HEK293T (cell line): ENCODE results near the gene C21orf58.

ENCODE experiments used
- CTCF ChIA-PET: fragments of 350-600 bp; formaldehyde crosslinking; extraction: SDS; loops from one replicate; lab custom pipeline; 2021; ENCODE audit warnings: antibody characterized with exemption, inconsistent platforms; lab: Yijun Ruan, JAX
- POLR2A ChIA-PET: fragments of 350-600 bp; formaldehyde crosslinking; extraction: SDS; loops from one replicate; lab custom pipeline; 2020; ENCODE audit warnings: antibody characterized with exemption, inconsistent platforms; lab: Yijun Ruan, JAX
- DNase-seq: peaks from one replicate; pipeline ENCODE4 v3.0.0; 2012; ENCODE audit warnings: mixed read lengths; ENCODE audit errors: extremely low spot score
- ARNT ChIP-seq: fragments of 450-650 bp; IDR thresholded peaks from 2 replicates; pipeline ENCODE4 v1.6.1; 2017; ENCODE audit warnings: mild to moderate bottlenecking
- BHLHE40 ChIP-seq: fragments of 450-650 bp; IDR thresholded peaks from 2 replicates; pipeline ENCODE4 v1.6.1; 2016; ENCODE audit warnings: mild to moderate bottlenecking, moderate library complexity, borderline replicate concordance
- CTBP1 ChIP-seq: fragments of 450-650 bp; IDR thresholded peaks from 2 replicates; pipeline ENCODE4 v1.6.1; 2016; ENCODE audit warnings: borderline replicate concordance
- ELF4 ChIP-seq: fragments of 450-650 bp; IDR thresholded peaks from 2 replicates; pipeline ENCODE4 v1.6.1; 2017; ENCODE audit warnings: antibody characterized with exemption
- FOXA1 ChIP-seq: fragments of 450-650 bp; IDR thresholded peaks from 2 replicates; pipeline ENCODE4 v1.6.1; 2016; ENCODE audit warnings: mild to moderate bottlenecking
- FOXK2 ChIP-seq: fragments of 450-650 bp; IDR thresholded peaks from 2 replicates; pipeline ENCODE4 v1.6.1; 2016; ENCODE audit warnings: mild to moderate bottlenecking
- FOXM1 ChIP-seq: fragments of 450-650 bp; IDR thresholded peaks from 2 replicates; pipeline ENCODE4 v1.6.1; 2017; ENCODE audit warnings: mild to moderate bottlenecking, borderline replicate concordance
- HDGF ChIP-seq: fragments of 450-650 bp; IDR thresholded peaks from 2 replicates; pipeline ENCODE4 v1.6.1; 2017; ENCODE audit warnings: antibody characterized with exemption, borderline replicate concordance
- L3MBTL2 ChIP-seq: fragments of 450-650 bp; conservative IDR thresholded peaks from 2 replicates; pipeline ENCODE4 v1.6.1; 2016; ENCODE audit warnings: mild to moderate bottlenecking
- LEF1 ChIP-seq: fragments of 450-650 bp; IDR thresholded peaks from 2 replicates; pipeline ENCODE4 v1.6.1; 2017; ENCODE audit warnings: mild to moderate bottlenecking, borderline replicate concordance
- NFRKB ChIP-seq: fragments of 450-650 bp; IDR thresholded peaks from 2 replicates; pipeline ENCODE4 v1.6.1; 2016; ENCODE audit warnings: mild to moderate bottlenecking, moderate library complexity
- SP1 ChIP-seq: fragments of 450-650 bp; IDR thresholded peaks from 2 replicates; pipeline ENCODE4 v1.6.1; 2017
- SUZ12 ChIP-seq: fragments of 450-650 bp; IDR thresholded peaks from 2 replicates; pipeline ENCODE4 v1.6.1; 2016; ENCODE audit warnings: mild to moderate bottlenecking
- TARDBP ChIP-seq: fragments of 450-650 bp; IDR thresholded peaks from 2 replicates; pipeline ENCODE4 v1.6.1; 2016
- ZNF384 ChIP-seq: fragments of 450-650 bp; IDR thresholded peaks from 2 replicates; pipeline ENCODE4 v1.6.1; 2016
- TF ChIP-seq, protein P1 (sequence below): fragments of 450-650 bp; IDR thresholded peaks from 2 replicates; pipeline ENCODE4 v1.6.1; 2016

The C21orf58 gene

DNA sequence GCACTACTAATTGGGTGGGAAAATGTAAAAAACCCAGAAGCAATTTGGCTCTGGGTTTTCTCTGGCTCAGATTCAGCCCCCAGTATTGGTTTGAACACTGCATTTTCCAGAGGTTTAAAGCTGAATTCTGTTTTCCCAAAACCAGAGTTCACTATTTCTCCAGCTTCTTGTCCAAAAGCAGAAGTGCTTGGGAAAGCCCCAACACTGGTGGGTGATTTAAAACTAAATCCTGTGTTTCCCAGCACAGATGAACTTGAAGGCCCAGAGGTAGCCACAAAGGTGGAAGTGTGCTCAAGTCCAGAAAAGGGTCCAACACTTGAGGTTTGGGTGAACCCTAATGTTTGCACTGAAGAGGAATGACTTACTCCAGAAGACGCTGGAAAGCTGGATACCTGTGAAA lies 38.9 kb downstream of the C21orf58 start:
- ChIA-PET POLR2A (interaction anchor here (1.6 to 2.9 kb wide), 2 partner anchors 38 to 40 kb away, joined by 9 read pairs; partner anchors contain the start of gene C21orf58), CTCF (no interaction called here)
- no peak for DNase-seq
- TF ChIP-seq NFRKB (no peak), CTBP1 (no peak), ZNF384 (no peak), HDGF (no peak), LEF1 (no peak), FOXA1 (no peak)

DNA sequence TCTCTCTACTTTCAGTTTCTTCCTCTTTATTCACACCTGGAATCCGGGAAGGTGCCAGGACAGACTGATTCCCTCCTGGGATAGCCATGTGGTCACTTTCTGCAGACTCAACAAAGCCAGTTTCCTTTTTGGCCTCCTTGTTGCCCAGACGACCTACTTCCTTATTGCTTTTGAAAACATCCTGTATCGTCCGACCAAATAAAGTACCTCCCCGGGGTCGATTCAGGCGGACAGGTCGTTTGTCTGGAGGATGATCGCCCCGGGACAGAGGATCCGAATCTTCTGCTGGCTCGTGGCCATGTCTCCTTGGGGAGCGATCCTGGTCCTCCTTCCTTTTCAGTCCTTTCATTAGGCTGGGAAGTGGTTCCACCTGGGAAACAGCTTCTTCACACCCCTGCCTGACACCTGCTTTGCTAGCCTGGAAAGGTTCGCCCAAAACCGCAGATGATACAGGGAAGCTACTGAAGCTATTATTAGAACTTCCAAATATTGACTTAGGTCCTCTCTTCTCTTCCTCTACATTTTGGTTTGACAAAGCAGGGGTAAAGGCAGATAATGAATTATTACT lies 39.5 kb downstream of the C21orf58 start:
- no peak for DNase-seq
- ChIA-PET CTCF (no interaction called here), POLR2A (interaction anchor here (1.2 to 2.9 kb wide), 2 partner anchors 39 to 40 kb away, joined by 3 to 9 read pairs; partner anchors contain the start of gene C21orf58)
- TF ChIP-seq TARDBP = no peak
- no peak for TF ChIP-seq ZNF384
- TF ChIP-seq FOXM1 = no peak
- no peak for TF ChIP-seq SP1
- no peak for TF ChIP-seq FOXA1
- TF ChIP-seq ARNT = no peak
- TF ChIP-seq, protein P1, sequence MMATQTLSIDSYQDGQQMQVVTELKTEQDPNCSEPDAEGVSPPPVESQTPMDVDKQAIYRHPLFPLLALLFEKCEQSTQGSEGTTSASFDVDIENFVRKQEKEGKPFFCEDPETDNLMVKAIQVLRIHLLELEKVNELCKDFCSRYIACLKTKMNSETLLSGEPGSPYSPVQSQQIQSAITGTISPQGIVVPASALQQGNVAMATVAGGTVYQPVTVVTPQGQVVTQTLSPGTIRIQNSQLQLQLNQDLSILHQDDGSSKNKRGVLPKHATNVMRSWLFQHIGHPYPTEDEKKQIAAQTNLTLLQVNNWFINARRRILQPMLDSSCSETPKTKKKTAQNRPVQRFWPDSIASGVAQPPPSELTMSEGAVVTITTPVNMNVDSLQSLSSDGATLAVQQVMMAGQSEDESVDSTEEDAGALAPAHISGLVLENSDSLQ = no peak
- no peak for TF ChIP-seq SUZ12
- TF ChIP-seq LEF1 = no peak
- TF ChIP-seq FOXK2 = no peak
- no peak for TF ChIP-seq HDGF
- no peak for TF ChIP-seq NFRKB

DNA sequence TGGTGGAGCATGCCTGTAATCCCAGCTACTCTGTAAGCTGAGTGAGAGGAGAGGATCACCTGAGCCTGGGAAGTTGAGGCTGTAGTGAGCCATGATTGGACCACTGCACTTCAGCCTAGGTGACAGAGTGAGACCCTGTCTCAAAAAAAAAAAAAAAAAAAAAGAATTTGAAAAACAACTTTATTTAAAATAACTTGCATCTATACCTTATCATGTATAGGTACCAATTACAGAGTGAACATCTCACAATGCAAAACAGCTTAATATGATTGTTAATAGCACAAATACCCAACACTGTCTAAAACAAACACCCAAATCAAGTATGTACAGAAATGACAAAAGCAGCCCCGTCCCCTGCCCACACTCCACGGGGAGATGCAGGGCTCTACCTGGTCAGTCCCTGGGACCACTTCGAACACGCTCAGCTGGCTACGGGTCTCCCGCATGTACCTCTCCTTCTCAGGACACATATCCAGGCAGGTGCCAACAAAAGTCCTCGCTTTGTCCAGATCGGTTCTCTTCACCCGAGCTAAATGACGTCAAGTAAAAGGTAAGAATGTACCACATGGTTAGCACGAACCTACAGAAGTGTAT lies 48.8 kb downstream of the C21orf58 start:
- CTCF ChIA-PET = no interaction called here
- DNase-seq = no peak
- POLR2A ChIA-PET = interaction anchor here (1.1 kb wide), 1 partner anchor 11 kb away, joined by 3 read pairs; the partner anchor contains the start of genes MCM3AP and YBEY
- TF ChIP-seq HDGF (no peak), NFRKB (no peak), SP1 (no peak), SUZ12 (no peak), ZNF384 (peak; percentile 48; the same call in 1 of the 2 replicates), L3MBTL2 (no peak), FOXK2 (no peak), FOXM1 (no peak)
- TF ChIP-seq, protein P1 = no peak

DNA sequence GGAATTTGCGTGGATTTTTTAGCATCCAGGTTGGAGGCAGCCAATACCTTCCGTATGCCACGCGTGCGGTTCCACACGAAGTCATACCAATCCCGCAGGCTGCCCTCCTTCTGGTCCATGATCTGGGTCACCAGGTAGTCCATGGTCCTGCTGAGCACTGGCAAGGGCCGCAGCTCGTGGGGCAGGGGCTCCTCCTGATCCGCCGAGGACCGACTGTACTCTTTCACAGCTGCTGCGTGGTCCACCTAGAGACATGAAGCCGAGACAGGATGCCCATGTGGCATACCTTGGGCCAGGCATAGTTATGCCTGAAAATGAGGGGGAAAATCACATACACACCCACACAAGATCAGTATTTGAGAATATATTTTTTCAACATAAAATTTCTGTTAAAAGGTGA lies 50.3 kb downstream of the C21orf58 start:
- CTCF ChIA-PET = no interaction called here
- POLR2A ChIA-PET = no interaction called here

DNA sequence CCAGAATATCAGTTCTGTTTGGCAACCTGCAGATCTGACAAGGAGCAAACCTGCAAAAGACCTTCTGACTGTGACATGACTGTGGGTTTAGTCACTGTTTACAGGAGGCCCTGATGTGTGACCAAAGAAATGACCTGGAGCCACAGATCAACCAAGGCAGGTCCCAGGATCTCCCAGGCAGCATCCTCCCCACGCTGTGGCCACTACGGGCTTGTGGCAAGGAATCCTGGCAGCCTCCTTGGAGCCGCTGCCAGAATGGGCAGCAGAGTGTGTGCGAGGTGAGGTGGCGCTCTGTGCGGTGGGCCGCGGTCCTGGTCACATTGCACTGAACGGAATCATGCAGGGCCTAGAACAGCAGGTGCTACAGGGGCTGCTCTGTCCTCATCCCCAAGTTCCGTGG lies 54.2 kb downstream of the C21orf58 start:
- TF ChIP-seq SP1 = no peak
- no peak for TF ChIP-seq ARNT
- TF ChIP-seq NFRKB = no peak
- TF ChIP-seq CTBP1 = no peak
- no peak for TF ChIP-seq TARDBP
- TF ChIP-seq FOXM1 = no peak
- TF ChIP-seq SUZ12 = no peak
- no peak for TF ChIP-seq BHLHE40
- TF ChIP-seq ZNF384 = no peak
- TF ChIP-seq FOXK2 = no peak
- ChIA-PET CTCF (no interaction called here), POLR2A (no interaction called here)
- no peak for DNase-seq

More for the DNA sequence above, 50.3 kb downstream of the C21orf58 start:
- no peak for TF ChIP-seq HDGF
- TF ChIP-seq NFRKB = no peak
- TF ChIP-seq CTBP1 = no peak
- no peak for TF ChIP-seq ZNF384
- TF ChIP-seq L3MBTL2 = no peak
- TF ChIP-seq TARDBP = no peak
- no peak for TF ChIP-seq ARNT
- no peak for TF ChIP-seq LEF1
- TF ChIP-seq, protein P1 = no peak
- no peak for TF ChIP-seq FOXK2
- TF ChIP-seq FOXM1 = no peak
- TF ChIP-seq SUZ12 = no peak
- no peak for TF ChIP-seq FOXA1
- no peak for TF ChIP-seq ELF4
- DNase-seq = no peak

DNA sequence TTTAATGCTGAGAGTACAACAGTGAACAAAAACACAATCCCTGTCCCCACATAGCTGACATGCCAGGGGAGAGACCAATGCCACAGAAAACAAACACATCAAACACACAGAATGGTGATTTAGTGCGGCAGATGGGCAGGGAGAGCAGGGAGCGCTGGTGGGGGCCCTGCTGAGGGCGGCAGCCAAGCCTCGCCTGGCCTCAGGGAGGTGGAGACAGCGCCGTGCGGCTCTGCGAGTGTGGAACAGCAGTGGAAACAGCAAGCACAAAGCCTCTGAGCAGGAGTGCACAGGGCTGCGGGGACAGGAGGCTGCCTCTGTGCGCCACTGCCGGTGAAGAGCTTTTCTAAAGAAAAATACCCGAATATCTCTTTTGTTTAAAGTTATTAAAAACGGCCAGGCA lies 55.3 kb downstream of the C21orf58 start:
- ChIA-PET POLR2A (no interaction called here), CTCF (no interaction called here)
- no peak for DNase-seq
- TF ChIP-seq FOXK2 (no peak), LEF1 (no peak), NFRKB (no peak), FOXA1 (no peak), BHLHE40 (no peak), CTBP1 (no peak), TARDBP (no peak), ARNT (no peak), ZNF384 (no peak), SUZ12 (no peak), SP1 (no peak), HDGF (no peak), L3MBTL2 (no peak)
- TF ChIP-seq, protein P1 = no peak
